OCI-LY3 (cell line): Measurements from ENCODE around the gene CERS6.
"Not testable (repeated sequence)": the region's sequence is repeated elsewhere in the genome, so short reads cannot be mapped to it uniquely, and the experiment has no call there.

Source experiments
- H2AFZ ChIP-seq: fragments of 200-600, 300-600 bp; shearing (Covaris generic); 2 replicates; pipeline ENCODE4 v1.6.0; 2014; ENCODE audit warnings: antibody characterized with exemption, low read depth, low read length
- H3K27ac ChIP-seq: fragments of 200-600, 300-600 bp; sonication (generic); 2 replicates; pipeline ENCODE4 v1.5.1; 2014; ENCODE audit warnings: mild to moderate bottlenecking, low read length, moderate library complexity, mixed read lengths
- H3K27me3 ChIP-seq: fragments of 200-600, 300-600 bp; sonication (generic); 2 replicates; pipeline ENCODE4 v1.6.1; 2014; ENCODE audit warnings: low read depth, low read length, mixed read lengths
- H3K36me3 ChIP-seq: fragments of 200-600, 300-600 bp; sonication (generic); replicated peaks from 2 replicates; pipeline ENCODE3; 2014; ENCODE audit warnings: low read depth, low read length, mixed read lengths
- H3K4me1 ChIP-seq: fragments of 300-600, 200-600 bp; sonication (generic); 2 replicates; pipeline ENCODE4 v1.6.1; 2014; ENCODE audit warnings: low read length, mixed read lengths
- H3K4me2 ChIP-seq: fragments of 200-600, 300-600 bp; sonication (generic); 2 replicates; pipeline ENCODE4 v1.6.1; 2014; ENCODE audit warnings: low read length, mixed read lengths
- H3K4me3 ChIP-seq: fragments of 300-600, 200-600 bp; sonication (generic); 2 replicates; pipeline ENCODE4 v1.5.1; 2014; ENCODE audit warnings: antibody characterized with exemption, mild to moderate bottlenecking, low read length, moderate library complexity
- H3K79me2 ChIP-seq: fragments of 300-600, 200-600 bp; shearing (Covaris generic); 2 replicates; pipeline ENCODE4 v1.6.1; 2014; ENCODE audit warnings: mild to moderate bottlenecking, low read length, mixed read lengths
- H3K9ac ChIP-seq: fragments of 300-600, 200-600 bp; shearing (Covaris generic); 2 replicates; pipeline ENCODE4 v1.6.0; 2014; ENCODE audit warnings: mild to moderate bottlenecking, low read length, moderate library complexity
- H3K9me3 ChIP-seq: fragments of 200-600, 300-600 bp; shearing (Covaris generic); 2 replicates; pipeline ENCODE4 v1.6.1; 2014; ENCODE audit warnings: low read length, mixed read lengths; ENCODE audit not compliant: insufficient read depth
- H4K20me1 ChIP-seq: fragments of 200-600, 300-600 bp; sonication (generic); 2 replicates; pipeline ENCODE4 v1.6.1; 2016; ENCODE audit warnings: low read length, mixed read lengths; ENCODE audit not compliant: insufficient read depth
- CTCF ChIP-seq: fragments of 200-600, 300-600 bp; sonication (generic); IDR thresholded peaks from 2 replicates; pipeline ENCODE4 v1.5.1; 2014; ENCODE audit warnings: antibody characterized with exemption, low read length, low read depth
- EZH2phosphoT487 ChIP-seq: fragments of 200-600 bp; shearing (Covaris generic); IDR thresholded peaks from 2 replicates; pipeline ENCODE4 v1.6.1; 2018; ENCODE audit warnings: antibody characterized with exemption, mixed run types, low read depth

CERS6 gene

GRCh38 chr2:168787098-168787781 is 331.2 kb downstream of the CERS6 start:
- H3K9ac ChIP-seq, result no peak overlapping the region
- H3K79me2 ChIP-seq, result no peaks in the 10 kb centered on the region
- H3K27me3 ChIP-seq, result no peaks in the 10 kb centered on the region
- TF ChIP-seq EZH2phosphoT487 (no peak), CTCF (no peak)
- H3K4me2 ChIP-seq, result no peak overlapping the region
- H4K20me1 ChIP-seq, result no peaks in the 10 kb centered on the region
- no peak overlapping the region for H2AFZ ChIP-seq
- H3K4me1 ChIP-seq, result no peaks in the 10 kb centered on the region
- no peaks in the 10 kb centered on the region for H3K36me3 ChIP-seq
- no peaks in the 10 kb centered on the region for H3K9me3 ChIP-seq
- H3K4me3 ChIP-seq, result no peak overlapping the region
- H3K27ac ChIP-seq, result no peak overlapping the region

- H3K27ac ChIP-seq, result no peak overlapping the region
Measured at GRCh38 chr2:168787782-168788376, 331.8 kb downstream of the CERS6 start.

GRCh38 chr2:168789776-168790175 is 333.7 kb downstream of the CERS6 start:
- H3K27me3 ChIP-seq, result no peaks in the 10 kb centered on the region
- no peaks in the 10 kb centered on the region for H4K20me1 ChIP-seq
- TF ChIP-seq EZH2phosphoT487 (no peak), CTCF (no peak)
- no peak overlapping the region for H3K4me2 ChIP-seq
- H2AFZ ChIP-seq, result no peak overlapping the region
- H3K4me1 ChIP-seq, result no peaks in the 10 kb centered on the region
- no peak overlapping the region for H3K4me3 ChIP-seq
- H3K9ac ChIP-seq, result no peak overlapping the region
- no peak overlapping the region for H3K27ac ChIP-seq
- no peaks in the 10 kb centered on the region for H3K79me2 ChIP-seq
- H3K36me3 ChIP-seq, result no peaks in the 10 kb centered on the region
- H3K9me3 ChIP-seq, result no peaks in the 10 kb centered on the region

More at GRCh38 chr2:168787782-168788376, 331.8 kb downstream of the CERS6 start:
- TF ChIP-seq CTCF (no peak), EZH2phosphoT487 (no peak)
- no peaks in the 10 kb centered on the region for H3K27me3 ChIP-seq
- no peaks in the 10 kb centered on the region for H3K79me2 ChIP-seq
- no peaks in the 10 kb centered on the region for H3K36me3 ChIP-seq
- H2AFZ ChIP-seq, result no peak overlapping the region
- no peaks in the 10 kb centered on the region for H3K4me1 ChIP-seq
- no peak overlapping the region for H3K4me2 ChIP-seq
- no peak overlapping the region for H3K9ac ChIP-seq
- no peaks in the 10 kb centered on the region for H4K20me1 ChIP-seq
- no peak overlapping the region for H3K4me3 ChIP-seq
- H3K9me3 ChIP-seq, result no peaks in the 10 kb centered on the region

- no peak overlapping the region for H3K9ac ChIP-seq
- no peaks in the 10 kb centered on the region for H3K36me3 ChIP-seq
- H3K9me3 ChIP-seq, result no peaks in the 10 kb centered on the region
- no peak overlapping the region for H3K4me2 ChIP-seq
- TF ChIP-seq CTCF (no peak), EZH2phosphoT487 (no peak)
- no peaks in the 10 kb centered on the region for H4K20me1 ChIP-seq
- no peak overlapping the region for H3K27ac ChIP-seq
- no peaks in the 10 kb centered on the region for H3K27me3 ChIP-seq
- no peaks in the 10 kb centered on the region for H3K79me2 ChIP-seq
- H3K4me1 ChIP-seq, result no peaks in the 10 kb centered on the region
- no peak overlapping the region for H3K4me3 ChIP-seq
- H2AFZ ChIP-seq, result no peak overlapping the region
Measured at GRCh38 chr2:168790226-168790902, 334.3 kb downstream of the CERS6 start.

GRCh38 chr2:168791140-168791539 is 335.1 kb downstream of the CERS6 start:
- H3K36me3 ChIP-seq, H3K9me3 ChIP-seq, H3K9ac ChIP-seq, H3K79me2 ChIP-seq, H3K4me3 ChIP-seq, H3K27ac ChIP-seq, H3K4me2 ChIP-seq, H4K20me1 ChIP-seq, H3K27me3 ChIP-seq, H2AFZ ChIP-seq, H3K4me1 ChIP-seq: not testable (repeated sequence)
